DMS153 (cell line): ENCODE measurements around the gene RGS6.
A peak's percentile ranks its signal among the peaks of the same experiment; 100 is the strongest.

Experiments
- DNase-seq: peaks from one replicate; lab custom pipeline; 2025; lab: John Stamatoyannopoulos, UW

The RGS6 gene

GRCh38 chr14:71947947-71948500 is 15.8 kb downstream of the RGS6 start:
- no peak for DNase-seq

- DNase-seq = no peak
Measured at GRCh38 chr14:71952381-71953363, 20.4 kb downstream of the RGS6 start.

- no peak for DNase-seq
Measured at GRCh38 chr14:71956920-71957563, 24.8 kb downstream of the RGS6 start.

- DNase-seq = peak; percentile 8
Measured at GRCh38 chr14:71959055-71959454, 26.8 kb downstream of the RGS6 start.

DNA sequence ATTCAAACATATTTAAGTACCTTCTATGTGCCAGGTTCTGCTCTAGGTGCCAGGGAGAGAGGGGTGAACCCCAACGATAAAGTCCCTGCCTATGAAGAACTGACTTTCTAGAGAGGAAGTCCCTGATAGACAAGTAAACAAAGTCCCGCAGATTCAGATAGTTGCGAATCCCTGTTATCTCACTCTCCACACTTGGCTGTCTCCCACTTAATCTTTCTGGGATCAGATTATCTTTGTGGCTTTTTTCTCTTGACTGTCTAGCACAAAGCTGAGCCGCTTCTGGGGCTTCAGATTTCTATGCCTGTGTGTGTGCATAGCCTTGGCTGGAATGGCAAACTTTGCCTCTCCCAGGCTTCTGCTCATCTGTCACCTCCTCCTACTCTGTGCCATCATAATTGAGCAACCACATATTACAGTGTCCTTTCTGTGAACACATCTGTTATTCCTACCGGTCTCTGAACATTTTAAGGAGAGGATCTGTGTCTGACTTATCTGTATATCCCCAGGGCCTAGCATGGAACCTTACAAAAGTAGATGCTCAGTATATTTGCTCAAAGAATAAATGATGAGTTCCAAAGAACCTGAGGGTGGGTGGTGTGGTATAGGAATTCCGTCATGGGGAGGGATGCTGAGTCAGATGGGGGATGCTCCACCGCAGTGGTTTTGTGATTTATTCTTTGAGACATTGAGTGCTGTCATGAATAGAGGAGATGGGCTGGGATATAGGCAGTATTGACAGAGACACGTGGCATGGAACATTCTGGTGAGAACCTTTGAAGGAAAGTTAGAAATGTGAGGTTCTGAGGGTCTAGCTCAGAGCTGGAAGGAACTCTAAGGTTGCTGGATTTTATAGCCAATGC is 28.5 kb downstream of the RGS6 start:
- no peak for DNase-seq

DNA sequence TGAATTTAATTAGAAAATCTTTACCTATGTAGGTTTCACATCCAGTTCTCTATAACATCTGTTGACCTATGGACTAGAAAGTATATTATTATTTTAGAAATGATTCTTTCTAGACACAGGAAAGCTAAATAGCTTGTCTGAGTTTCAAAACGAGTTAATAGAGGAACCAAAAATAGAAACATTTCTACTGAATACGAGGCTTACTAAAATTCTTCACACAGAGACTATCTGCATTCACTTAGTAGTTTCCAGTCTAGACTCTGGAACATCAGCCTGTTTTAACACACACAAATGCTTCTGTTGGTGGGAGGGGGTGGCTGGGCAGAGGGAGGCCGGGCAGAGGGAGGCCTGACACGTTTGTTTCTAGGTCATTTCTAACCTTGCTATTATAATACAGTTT is 29.7 kb downstream of the RGS6 start:
- no peak for DNase-seq

- DNase-seq = no peak
Measured at GRCh38 chr14:71964716-71965115, 32.5 kb downstream of the RGS6 start.

GRCh38 chr14:71966528-71966927 is 34.3 kb downstream of the RGS6 start:
- no peak for DNase-seq

GRCh38 chr14:71967704-71968103 is 35.5 kb downstream of the RGS6 start:
- no peak for DNase-seq

DNA sequence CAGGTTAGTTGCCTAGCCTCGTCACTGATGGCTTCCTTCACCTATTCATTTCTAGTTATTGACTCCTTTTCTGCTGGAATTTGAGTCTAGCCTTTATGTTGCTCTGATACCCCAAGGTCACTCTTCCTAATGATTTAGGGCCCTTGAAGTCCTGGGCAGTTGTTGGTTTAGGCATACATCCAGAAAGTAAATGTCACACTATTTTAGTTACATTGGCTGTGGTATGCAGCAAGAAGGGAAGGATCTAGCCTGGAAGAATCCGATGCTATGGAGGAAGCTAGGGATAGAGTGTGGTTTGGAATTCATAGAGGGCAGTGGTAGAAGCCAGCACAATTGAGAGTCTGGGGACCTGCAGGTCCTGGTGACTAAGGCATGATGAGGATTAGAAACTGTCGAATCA is 38.0 kb downstream of the RGS6 start:
- no peak for DNase-seq

DNA sequence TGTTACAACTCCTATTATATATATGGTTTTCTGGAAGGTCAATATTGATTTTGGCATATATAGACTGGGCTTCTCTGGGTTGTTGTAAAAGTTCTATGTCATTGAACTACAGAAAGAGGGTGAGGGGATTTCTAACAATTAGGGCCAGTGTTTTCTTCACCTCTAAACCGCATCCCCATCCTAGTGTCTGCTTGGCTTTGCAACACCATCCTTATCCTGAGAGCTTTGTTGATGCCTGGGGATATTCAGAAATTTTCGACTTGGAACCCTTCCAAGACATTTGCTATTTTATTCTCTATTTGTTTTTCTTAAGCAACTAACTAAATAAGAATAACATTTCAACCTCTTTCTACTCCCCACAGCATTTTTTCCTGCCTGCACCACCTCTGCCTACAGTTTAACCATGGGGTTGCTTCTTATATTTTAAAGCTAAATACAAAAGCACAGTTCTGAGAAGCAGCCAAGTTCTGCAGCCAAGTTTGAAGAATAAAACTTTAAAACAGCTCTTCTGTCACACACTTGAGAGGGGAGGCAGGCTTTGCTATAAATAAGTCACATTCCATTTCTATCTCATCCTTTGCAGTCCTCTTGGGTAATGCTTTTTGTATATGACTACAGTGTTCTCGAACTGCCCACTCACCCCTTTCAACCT is 53.4 kb downstream of the RGS6 start:
- no peak for DNase-seq

DNA sequence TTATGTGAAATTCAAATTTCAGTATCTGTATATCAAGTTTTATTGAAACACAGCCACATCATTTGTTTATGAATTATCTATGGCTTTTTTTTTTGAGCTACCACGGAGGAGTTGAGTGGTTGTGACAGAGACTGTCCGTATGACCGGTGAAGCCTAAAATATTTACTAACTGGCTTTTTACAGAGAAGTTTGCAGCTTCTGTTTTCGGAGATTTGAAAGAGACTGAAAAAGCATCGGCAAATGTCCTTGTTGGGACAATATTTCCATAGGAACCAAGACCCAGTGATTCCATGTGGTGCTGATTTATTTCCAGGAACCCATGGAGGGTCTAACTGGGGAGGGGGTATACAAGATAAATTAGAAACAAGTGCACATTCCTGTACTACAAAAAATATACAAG is 56.2 kb downstream of the RGS6 start:
- no peak for DNase-seq

DNA sequence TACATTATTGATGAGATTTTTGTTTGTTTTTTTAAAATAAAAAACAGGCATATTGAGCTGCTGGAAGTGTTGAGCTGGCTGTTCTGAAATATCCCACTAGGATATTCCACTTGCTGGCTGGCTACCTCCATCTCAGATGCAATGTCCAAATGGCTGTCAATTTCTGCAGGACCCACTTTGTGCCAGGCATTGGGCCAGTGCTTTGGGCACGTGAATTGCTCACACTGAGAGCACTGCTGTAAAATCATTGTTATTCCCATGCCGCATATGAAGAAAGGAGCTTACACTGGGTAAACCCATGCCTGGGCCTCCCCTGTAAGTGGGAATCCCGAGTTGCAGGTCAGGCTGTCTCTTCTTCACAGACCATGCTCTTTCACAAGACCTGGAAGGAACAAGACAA is 56.7 kb downstream of the RGS6 start:
- DNase-seq = no peak

GRCh38 chr14:71994416-71994815 is 62.2 kb downstream of the RGS6 start:
- DNase-seq = no peak

GRCh38 chr14:71995741-71996140 is 63.5 kb downstream of the RGS6 start:
- DNase-seq = no peak

GRCh38 chr14:71996610-71997009 is 64.4 kb downstream of the RGS6 start:
- no peak for DNase-seq

- DNase-seq = no peak
Measured at GRCh38 chr14:72000907-72001306, 68.7 kb downstream of the RGS6 start.

DNA sequence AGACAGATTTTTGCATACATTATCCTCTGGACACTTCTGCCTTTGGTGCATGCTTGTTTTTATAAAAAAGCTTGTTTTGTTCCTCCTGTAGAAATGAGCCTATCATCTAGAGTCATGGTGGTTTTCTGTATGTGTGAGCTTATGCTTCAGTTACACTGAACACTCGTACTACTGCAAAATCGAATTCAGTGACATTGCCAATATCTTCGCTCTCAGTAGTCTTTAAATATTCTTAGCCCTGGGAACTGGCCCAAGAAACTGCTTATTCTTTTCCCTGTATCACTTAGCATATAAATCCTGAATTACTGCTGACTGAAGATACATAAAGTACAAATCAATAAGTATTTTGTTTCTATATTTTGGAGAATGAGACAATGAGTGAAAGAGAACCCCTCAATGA is 70.5 kb downstream of the RGS6 start:
- no peak for DNase-seq

DNA sequence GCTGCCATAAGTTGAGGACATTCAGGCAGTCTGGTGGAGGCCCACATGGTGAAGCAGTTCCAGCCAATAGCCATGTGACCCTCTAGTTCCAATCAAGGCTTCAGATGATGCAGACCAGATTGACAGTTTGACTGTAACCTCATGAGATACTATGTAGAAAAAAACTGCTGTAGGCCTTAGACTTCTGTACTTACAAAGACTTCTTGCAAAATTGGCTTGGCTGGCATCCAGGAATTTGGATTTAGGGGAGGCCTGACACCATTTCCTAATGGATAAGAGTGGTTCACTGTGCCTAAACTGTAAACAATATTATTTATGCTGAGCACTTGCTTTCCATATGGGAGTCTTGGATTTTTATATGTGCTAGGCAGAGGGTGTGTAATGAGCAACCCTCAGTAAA is 76.4 kb downstream of the RGS6 start:
- DNase-seq = no peak

- DNase-seq = no peak
Measured at GRCh38 chr14:72010474-72010873, 78.2 kb downstream of the RGS6 start.

GRCh38 chr14:72013721-72014345 is 81.6 kb downstream of the RGS6 start:
- no peak for DNase-seq
